SK-N-SH (cell line): ENCODE results near the gene SLC25A33.

ENCODE experiments used
- CTCF ChIP-seq: fragments of 200-600 bp; sonication (generic); IDR thresholded peaks from 2 replicates; pipeline ENCODE4 v1.6.1; 2017; ENCODE audit warnings: antibody characterized with exemption, mild to moderate bottlenecking, moderate library complexity
- EP300 ChIP-seq, 2 experiments: IDR thresholded peaks; 2 replicates each; pipeline versions ENCODE4 v1.4.0 to v1.6.1; 2012; ENCODE audit warnings: borderline replicate concordance in 1 of 2, low read depth in 1 of 2, low read length in 1 of 2
- EZH2phosphoT487 ChIP-seq: fragments of 200-600 bp; sonication (generic); IDR thresholded peaks from 2 replicates; pipeline ENCODE4 v1.6.1; 2017; ENCODE audit warnings: low read depth, mixed run types, mild to moderate bottlenecking, antibody characterized with exemption, moderate library complexity, borderline replicate concordance
- GATA2 ChIP-seq: sonication (generic); formaldehyde crosslinking; IDR thresholded peaks from 2 replicates; pipeline ENCODE4 v1.5.0; 2020; ENCODE audit warnings: mild to moderate bottlenecking, missing genetic modification reagents
- MAX ChIP-seq: IDR thresholded peaks from 2 replicates; pipeline ENCODE4 v1.4.0; 2012; ENCODE audit warnings: low read depth
- MXI1 ChIP-seq: IDR thresholded peaks from 2 replicates; pipeline ENCODE4 v1.6.1; 2012; ENCODE audit warnings: mild to moderate bottlenecking, low read depth, low read length, improper control_type of control experiment
- POLR2AphosphoS5 ChIP-seq: IDR thresholded peaks from 2 replicates; pipeline ENCODE4 v1.6.1; 2012; ENCODE audit warnings: low read depth, low read length
- RAD21 ChIP-seq: IDR thresholded peaks from 2 replicates; pipeline ENCODE4 v1.6.1; 2012; ENCODE audit warnings: mild to moderate bottlenecking, low read length
- TCF12 ChIP-seq: IDR thresholded peaks from 2 replicates; pipeline ENCODE4 v1.4.0; 2012
- USF2 ChIP-seq: fragments of 150-350 bp; IDR thresholded peaks from 2 replicates; pipeline ENCODE4 v1.6.1; 2017; ENCODE audit warnings: antibody characterized with exemption, low read length, low read depth, borderline replicate concordance
- TF ChIP-seq, protein P1 (sequence below): IDR thresholded peaks from 2 replicates; pipeline ENCODE4 v1.6.1; 2012; ENCODE audit warnings: mild to moderate bottlenecking, low read depth, low read length, moderate library complexity

DNA sequence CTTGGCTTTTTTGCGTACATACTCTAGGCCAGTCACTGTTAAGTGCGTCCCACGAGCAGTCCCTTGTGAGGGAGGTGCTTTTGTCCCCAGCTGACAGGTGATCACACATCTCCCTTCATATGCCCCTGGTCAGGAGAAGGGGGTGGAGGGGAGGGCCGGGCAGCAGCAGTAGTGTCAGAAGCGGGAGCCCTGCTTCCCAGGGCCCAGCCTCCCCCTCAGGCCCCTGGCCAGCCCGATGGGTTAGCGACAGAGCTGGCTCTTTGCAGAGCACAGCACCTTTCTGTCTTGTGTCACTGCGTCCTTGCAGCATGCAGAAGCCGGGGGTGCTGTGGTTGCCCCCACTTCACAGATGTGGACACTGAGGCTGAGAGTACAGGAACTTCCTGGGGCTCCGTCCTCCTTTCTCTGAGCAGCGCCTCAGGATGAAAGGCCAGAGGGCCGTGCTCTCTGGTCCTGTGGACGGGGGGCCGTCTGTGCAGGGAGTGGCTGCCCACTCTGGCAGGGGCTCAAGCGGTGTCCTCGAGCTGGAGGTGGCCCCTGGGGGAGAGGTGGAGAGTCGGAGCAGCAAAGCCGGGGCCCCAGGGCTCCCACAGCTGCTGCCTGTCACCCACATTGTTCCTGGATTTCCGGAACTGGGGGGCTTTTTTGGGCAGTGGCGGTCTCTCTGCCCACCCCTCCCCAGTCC lies 55.3 kb downstream of the SLC25A33 start:
- no peak for TF ChIP-seq POLR2AphosphoS5
- TF ChIP-seq CTCF, result no peak
- TF ChIP-seq MAX, result no peak
- no peak for TF ChIP-seq GATA2 (CRISPR knock-in tag)
- TF ChIP-seq, protein P1, sequence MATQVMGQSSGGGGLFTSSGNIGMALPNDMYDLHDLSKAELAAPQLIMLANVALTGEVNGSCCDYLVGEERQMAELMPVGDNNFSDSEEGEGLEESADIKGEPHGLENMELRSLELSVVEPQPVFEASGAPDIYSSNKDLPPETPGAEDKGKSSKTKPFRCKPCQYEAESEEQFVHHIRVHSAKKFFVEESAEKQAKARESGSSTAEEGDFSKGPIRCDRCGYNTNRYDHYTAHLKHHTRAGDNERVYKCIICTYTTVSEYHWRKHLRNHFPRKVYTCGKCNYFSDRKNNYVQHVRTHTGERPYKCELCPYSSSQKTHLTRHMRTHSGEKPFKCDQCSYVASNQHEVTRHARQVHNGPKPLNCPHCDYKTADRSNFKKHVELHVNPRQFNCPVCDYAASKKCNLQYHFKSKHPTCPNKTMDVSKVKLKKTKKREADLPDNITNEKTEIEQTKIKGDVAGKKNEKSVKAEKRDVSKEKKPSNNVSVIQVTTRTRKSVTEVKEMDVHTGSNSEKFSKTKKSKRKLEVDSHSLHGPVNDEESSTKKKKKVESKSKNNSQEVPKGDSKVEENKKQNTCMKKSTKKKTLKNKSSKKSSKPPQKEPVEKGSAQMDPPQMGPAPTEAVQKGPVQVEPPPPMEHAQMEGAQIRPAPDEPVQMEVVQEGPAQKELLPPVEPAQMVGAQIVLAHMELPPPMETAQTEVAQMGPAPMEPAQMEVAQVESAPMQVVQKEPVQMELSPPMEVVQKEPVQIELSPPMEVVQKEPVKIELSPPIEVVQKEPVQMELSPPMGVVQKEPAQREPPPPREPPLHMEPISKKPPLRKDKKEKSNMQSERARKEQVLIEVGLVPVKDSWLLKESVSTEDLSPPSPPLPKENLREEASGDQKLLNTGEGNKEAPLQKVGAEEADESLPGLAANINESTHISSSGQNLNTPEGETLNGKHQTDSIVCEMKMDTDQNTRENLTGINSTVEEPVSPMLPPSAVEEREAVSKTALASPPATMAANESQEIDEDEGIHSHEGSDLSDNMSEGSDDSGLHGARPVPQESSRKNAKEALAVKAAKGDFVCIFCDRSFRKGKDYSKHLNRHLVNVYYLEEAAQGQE, result no peak
- TF ChIP-seq USF2, result no peak
- no peak for TF ChIP-seq EZH2phosphoT487
- no peak for TF ChIP-seq EP300 (IDR thresholded peaks at IDR 0.05; ENCODE audit: borderline replicate concordance in 1 of 2, low read depth in 1 of 2, low read length in 1 of 2)
- no peak for TF ChIP-seq RAD21
- TF ChIP-seq TCF12, result no peak
- no peak for TF ChIP-seq MXI1
